Activated CD4-positive, alpha-beta T cell treated with anti-CD3 and anti-CD28 coated beads for 36 hours (primary cell): ENCODE data around the gene MARF1. TPM values are rescaled to one million over a fixed set of nuclear protein-coding genes. Genes with fewer than 3 reads are reported as not detected.
"Not testable (repeated sequence)": the region's sequence is repeated elsewhere in the genome, so short reads cannot be mapped to it uniquely, and the experiment has no call there.

Source experiments
- ATAC-seq: fragments of 200-7000 bp; cut with Tn5 transposase; one replicate; pipeline ENCODE4 v1.10.0; 2021; ENCODE audit warnings: mild to moderate bottlenecking, moderate library complexity
- CTCF ChIA-PET: fragments of 350-600 bp; sonication (Branson Sonifier 250); formaldehyde crosslinking; loops from one replicate; lab custom pipeline; 2021; ENCODE audit warnings: antibody characterized with exemption; lab: Charles Lee
- POLR2A ChIA-PET: fragments of 350-600 bp; sonication (Branson Sonifier 250); formaldehyde crosslinking; loops from one replicate; lab custom pipeline; 2021; ENCODE audit warnings: antibody characterized with exemption, inconsistent platforms; lab: Charles Lee
- DNase-seq: peaks from one replicate; pipeline ENCODE4 v3.0.0-alpha.2; 2020
- H3K27ac Mint-ChIP-seq: one replicate; pipeline ENCODE4 v1.8.0; 2021; ENCODE audit warnings: mixed read lengths
- H3K27me3 Mint-ChIP-seq: one replicate; pipeline ENCODE4 v1.8.0; 2021; ENCODE audit warnings: mixed read lengths
- H3K36me3 Mint-ChIP-seq: one replicate; pipeline ENCODE4 v1.8.0; 2021; ENCODE audit warnings: low read depth, mixed read lengths
- H3K4me1 Mint-ChIP-seq: one replicate; pipeline ENCODE4 v1.8.0; 2021; ENCODE audit warnings: mixed read lengths
- H3K4me3 Mint-ChIP-seq: one replicate; pipeline ENCODE4 v1.8.0; 2021; ENCODE audit warnings: mild to moderate bottlenecking, moderate library complexity, mixed read lengths
- H3K9me3 Mint-ChIP-seq: one replicate; pipeline ENCODE4 v1.8.0; 2021; ENCODE audit warnings: low read depth, mixed read lengths
- intact Hi-C, 2 experiments: fragments of 100-400 bp; cut with DNase I in 1 of 2; cut with micrococcal nuclease in 1 of 2; formaldehyde crosslinking; loops; one replicate each; pipeline versions ENCODE4 v1.14.2 to v1.15.1; 2022 to 2024; cut with DNase I, micrococcal nuclease
- total RNA-seq, 2 experiments: library from RNA; stranded (reverse); gene quantifications; one replicate each; pipeline ENCODE4 v1.2.3, GENCODE V29; 2021

Gene MARF1
- total RNA-seq, 2 experiments from 2014 or later = 50.2 to 72.5 TPM

GRCh38 chr16:15607700-15608396 lies 35.1 kb downstream of the MARF1 start:
- ChIA-PET POLR2A (interaction anchor here (1.2 kb wide), 1 partner anchor 31 kb away, joined by 3 read pairs; no protein-coding TSS in a partner anchor), CTCF (interaction anchor here (0.9 kb wide), 1 partner anchor 15 kb away, joined by 3 read pairs; no protein-coding TSS in a partner anchor)
- Mint-ChIP-seq H3K27ac (peak overlapping the region; percentile 34), H3K4me3 (no peak overlapping the region), H3K27me3 (no peaks in the 10 kb centered on the region), H3K36me3 (peaks cover 57% of the 10 kb centered on the region), H3K9me3 (no peaks in the 10 kb centered on the region), H3K4me1 (peaks cover 12% of the 10 kb centered on the region)
- intact Hi-C loops = no loop called here
- DNase-seq = no peak
- ATAC-seq = no peak

- H3K4me3 Mint-ChIP-seq, DNase-seq, ATAC-seq, H3K9me3 Mint-ChIP-seq, H3K27me3 Mint-ChIP-seq, intact Hi-C loops: not testable (repeated sequence)
- H3K4me1 Mint-ChIP-seq = peaks cover 12% of the 10 kb centered on the region
- POLR2A ChIA-PET = interaction anchor here (1.2 kb wide), 1 partner anchor 32 kb away, joined by 3 read pairs; no protein-coding TSS in a partner anchor
- peak overlapping the region; percentile 81 for H3K27ac Mint-ChIP-seq
- H3K36me3 Mint-ChIP-seq = peaks cover 58% of the 10 kb centered on the region
- CTCF ChIA-PET = interaction anchor here (0.9 kb wide), 1 partner anchor 15 kb away, joined by 3 read pairs; no protein-coding TSS in a partner anchor
Measured at GRCh38 chr16:15607221-15607699, 35.7 kb downstream of the MARF1 start.

- no peak for ATAC-seq
- H3K9me3 Mint-ChIP-seq = no peaks in the 10 kb centered on the region
- no peak overlapping the region for H3K4me3 Mint-ChIP-seq
- H3K27me3 Mint-ChIP-seq = no peaks in the 10 kb centered on the region
- POLR2A ChIA-PET = interaction anchor here (1.2 kb wide), 1 partner anchor 32 kb away, joined by 3 read pairs; no protein-coding TSS in a partner anchor
- H3K4me1 Mint-ChIP-seq = peaks cover 12% of the 10 kb centered on the region
- H3K36me3 Mint-ChIP-seq = peaks cover 61% of the 10 kb centered on the region
- intact Hi-C loops = no loop called here
- CTCF ChIA-PET = no interaction called here
- no peak for DNase-seq
- peak overlapping the region; percentile 81 for H3K27ac Mint-ChIP-seq
Measured at GRCh38 chr16:15606518-15607220, 36.3 kb downstream of the MARF1 start.

- Mint-ChIP-seq H3K36me3 (peaks cover 66% of the 10 kb centered on the region), H3K9me3 (no peaks in the 10 kb centered on the region), H3K27ac (peak overlapping the region; percentile 81), H3K4me1 (peaks cover 12% of the 10 kb centered on the region), H3K27me3 (no peaks in the 10 kb centered on the region), H3K4me3 (no peak overlapping the region)
- CTCF ChIA-PET = no interaction called here
- intact Hi-C loops = no loop called here
- POLR2A ChIA-PET = no interaction called here
- DNase-seq (no peak), ATAC-seq (no peak)
Measured at GRCh38 chr16:15605839-15606517, 37.0 kb downstream of the MARF1 start.

GRCh38 chr16:15604460-15605440 lies 38.2 kb downstream of the MARF1 start:
- intact Hi-C loops = no loop called here
- ChIA-PET CTCF (interaction anchor here (1.2 kb wide), 1 partner anchor 101 kb away, joined by 3 read pairs; no protein-coding TSS in a partner anchor), POLR2A (no interaction called here)
- no peak for ATAC-seq
- H3K27ac Mint-ChIP-seq = peak overlapping the region; percentile 37
- H3K4me1 Mint-ChIP-seq = peaks cover 2% of the 10 kb centered on the region
- no peaks in the 10 kb centered on the region for H3K9me3 Mint-ChIP-seq
- H3K4me3 Mint-ChIP-seq = no peak overlapping the region
- no peak for DNase-seq
- no peaks in the 10 kb centered on the region for H3K27me3 Mint-ChIP-seq
- H3K36me3 Mint-ChIP-seq = peaks cover 65% of the 10 kb centered on the region

GRCh38 chr16:15602285-15603044 lies 40.5 kb downstream of the MARF1 start:
- H3K4me3 Mint-ChIP-seq = no peak overlapping the region
- no peaks in the 10 kb centered on the region for H3K27me3 Mint-ChIP-seq
- peak overlapping the region; percentile 23 for H3K27ac Mint-ChIP-seq
- ChIA-PET POLR2A (no interaction called here), CTCF (interaction anchor here (0.6 kb wide), 1 partner anchor 269 kb away, joined by 3 read pairs; no protein-coding TSS in a partner anchor)
- no peaks in the 10 kb centered on the region for H3K9me3 Mint-ChIP-seq
- H3K4me1 Mint-ChIP-seq = peaks cover 10% of the 10 kb centered on the region
- H3K36me3 Mint-ChIP-seq = peaks cover 62% of the 10 kb centered on the region
- intact Hi-C loops = no loop called here
- no peak for DNase-seq
- no peak for ATAC-seq

GRCh38 chr16:15601212-15601879 lies 41.6 kb downstream of the MARF1 start:
- Mint-ChIP-seq H3K27me3 (no peaks in the 10 kb centered on the region), H3K27ac (peak overlapping the region; percentile 27), H3K36me3 (peaks cover 63% of the 10 kb centered on the region), H3K4me3 (no peak overlapping the region), H3K9me3 (no peaks in the 10 kb centered on the region), H3K4me1 (peaks cover 10% of the 10 kb centered on the region)
- intact Hi-C loops = no loop called here
- POLR2A ChIA-PET = no interaction called here
- ATAC-seq (no peak), DNase-seq (no peak)
- CTCF ChIA-PET = interaction anchor here (0.6 to 1.1 kb wide), 3 partner anchors 11 to 365 kb away, joined by 3 to 4 read pairs (median 3); partner anchors contain the start of gene CEP20

- peaks cover 15% of the 10 kb centered on the region for H3K4me1 Mint-ChIP-seq
Measured at GRCh38 chr16:15599303-15600070, 43.5 kb downstream of the MARF1 start.

More at GRCh38 chr16:15599303-15600070, 43.5 kb downstream of the MARF1 start:
- DNase-seq (no peak), ATAC-seq (no peak)
- Mint-ChIP-seq H3K36me3 (peaks cover 73% of the 10 kb centered on the region), H3K27me3 (no peaks in the 10 kb centered on the region), H3K4me3 (no peak overlapping the region), H3K27ac (peak overlapping the region; percentile 3), H3K9me3 (no peaks in the 10 kb centered on the region)
- POLR2A ChIA-PET = interaction anchor here (0.6 kb wide), 1 partner anchor 9 kb away, joined by 3 read pairs; no protein-coding TSS in a partner anchor
- intact Hi-C loops = no loop called here
- CTCF ChIA-PET = interaction anchor here (0.7 to 1.3 kb wide), 2 partner anchors 12 to 48 kb away, joined by 3 to 4 read pairs; no protein-coding TSS in a partner anchor
